Articular chondrocyte of knee joint (primary cell): ENCODE results near the gene ARID3C. TPM values are rescaled to one million over a fixed set of nuclear protein-coding genes. Genes with fewer than 3 reads are reported as not detected.

Experiments used
- small RNA-seq: library from RNA; depleted of rRNA; stranded (forward); fragments of <200 nt; gene quantifications from one replicate; pipeline ENCODE3, GENCODE V24; 2012
- total RNA-seq: library from RNA; depleted of rRNA; stranded (reverse); fragments of >200 nt; gene quantifications from 2 replicates; pipeline ENCODE4 v1.2.3, GENCODE V29; 2012

Gene ARID3C, protein sequence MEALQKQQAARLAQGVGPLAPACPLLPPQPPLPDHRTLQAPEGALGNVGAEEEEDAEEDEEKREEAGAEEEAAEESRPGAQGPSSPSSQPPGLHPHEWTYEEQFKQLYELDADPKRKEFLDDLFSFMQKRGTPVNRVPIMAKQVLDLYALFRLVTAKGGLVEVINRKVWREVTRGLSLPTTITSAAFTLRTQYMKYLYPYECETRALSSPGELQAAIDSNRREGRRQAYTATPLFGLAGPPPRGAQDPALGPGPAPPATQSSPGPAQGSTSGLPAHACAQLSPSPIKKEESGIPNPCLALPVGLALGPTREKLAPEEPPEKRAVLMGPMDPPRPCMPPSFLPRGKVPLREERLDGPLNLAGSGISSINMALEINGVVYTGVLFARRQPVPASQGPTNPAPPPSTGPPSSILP
- total RNA-seq, result 0.26 TPM in 1 of 2 replicates, not detected in the other

DNA sequence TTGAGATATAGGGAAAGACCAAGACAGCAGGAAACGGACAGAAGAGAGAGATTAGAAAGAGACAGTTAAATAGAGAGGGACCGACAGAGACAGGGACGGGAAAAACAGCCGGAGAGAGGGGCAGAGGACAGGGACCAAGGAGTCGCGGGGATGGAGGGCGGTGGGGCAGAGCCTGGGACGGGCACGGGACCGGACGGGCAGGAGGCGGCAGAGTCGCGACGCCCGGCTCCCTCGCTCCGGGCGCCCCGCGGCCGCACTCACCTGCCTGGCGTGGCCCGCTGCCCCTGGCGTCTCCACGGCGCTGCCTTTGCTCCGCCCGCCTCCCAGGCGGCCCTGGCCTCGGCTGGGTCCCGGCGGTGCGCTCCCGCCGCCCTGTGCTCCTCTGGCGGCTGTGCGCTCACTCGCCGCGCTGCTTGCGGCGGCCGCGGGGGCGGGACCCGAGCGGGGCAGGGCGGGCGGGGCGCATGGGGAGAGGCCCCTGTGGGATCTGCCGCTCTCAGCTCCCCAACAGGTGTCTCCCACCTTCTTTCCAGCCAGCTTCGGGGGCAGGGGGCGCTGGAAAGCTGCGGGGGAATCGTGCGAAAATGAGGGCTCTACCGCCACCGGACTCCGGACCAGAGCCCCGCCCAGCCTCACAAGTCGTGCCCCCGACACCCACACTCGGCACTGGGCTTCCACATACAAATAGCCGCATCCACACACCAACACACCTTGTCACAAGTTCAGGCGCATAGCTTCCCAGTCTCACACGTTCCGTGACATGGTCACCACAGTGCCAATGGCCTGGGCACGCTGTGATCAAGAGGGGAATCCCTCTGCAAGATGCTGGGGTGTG lies at the start of gene ARID3C:
Gene ARID3C (minus strand): TSS at position 411 of the 835 bp plus-strand sequence. CDS start 1,052 bp downstream, outside the sequence.

DNA sequence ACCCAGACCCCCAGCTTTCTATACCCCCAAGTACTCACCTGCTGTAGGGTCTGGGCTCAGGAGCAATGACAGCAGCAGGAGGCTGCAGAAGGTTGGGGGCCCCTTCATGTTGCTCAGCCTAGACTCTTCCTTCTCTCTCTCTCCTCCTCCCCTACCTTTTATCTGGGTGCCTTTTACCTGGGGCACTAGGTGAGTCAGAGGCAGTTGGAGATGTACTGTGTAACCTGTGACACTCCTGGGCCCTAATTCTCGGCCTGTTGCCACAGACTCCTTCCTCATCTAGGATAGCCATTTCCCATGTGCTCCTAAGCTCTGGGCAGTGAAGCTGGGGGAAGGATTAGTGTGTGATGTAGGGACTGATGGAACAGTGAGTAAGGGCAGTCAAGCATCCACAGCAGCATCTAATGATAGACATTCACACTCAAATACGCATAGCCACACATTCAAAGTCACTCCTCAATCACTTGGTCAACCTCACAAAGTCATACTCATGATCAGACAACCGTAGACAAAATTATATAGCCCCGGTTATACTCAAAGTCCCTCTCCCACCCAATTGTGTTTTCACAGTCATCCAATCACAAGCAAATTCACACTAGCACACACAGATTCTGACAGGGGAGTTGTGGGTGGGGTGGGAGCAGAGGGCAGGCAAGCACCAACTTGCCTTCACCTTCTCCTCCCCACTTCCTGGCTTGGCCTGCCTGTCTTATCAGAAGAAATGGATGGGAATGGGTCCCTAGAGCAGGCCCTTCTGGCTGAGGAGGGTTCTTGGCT lies 33.8 kb upstream of the ARID3C start, which contains the start of gene CCL27:
Gene CCL27 (minus strand): TSS at position 132 of the 777 bp plus-strand sequence. CDS start 24 bp downstream, at position 108.

DNA sequence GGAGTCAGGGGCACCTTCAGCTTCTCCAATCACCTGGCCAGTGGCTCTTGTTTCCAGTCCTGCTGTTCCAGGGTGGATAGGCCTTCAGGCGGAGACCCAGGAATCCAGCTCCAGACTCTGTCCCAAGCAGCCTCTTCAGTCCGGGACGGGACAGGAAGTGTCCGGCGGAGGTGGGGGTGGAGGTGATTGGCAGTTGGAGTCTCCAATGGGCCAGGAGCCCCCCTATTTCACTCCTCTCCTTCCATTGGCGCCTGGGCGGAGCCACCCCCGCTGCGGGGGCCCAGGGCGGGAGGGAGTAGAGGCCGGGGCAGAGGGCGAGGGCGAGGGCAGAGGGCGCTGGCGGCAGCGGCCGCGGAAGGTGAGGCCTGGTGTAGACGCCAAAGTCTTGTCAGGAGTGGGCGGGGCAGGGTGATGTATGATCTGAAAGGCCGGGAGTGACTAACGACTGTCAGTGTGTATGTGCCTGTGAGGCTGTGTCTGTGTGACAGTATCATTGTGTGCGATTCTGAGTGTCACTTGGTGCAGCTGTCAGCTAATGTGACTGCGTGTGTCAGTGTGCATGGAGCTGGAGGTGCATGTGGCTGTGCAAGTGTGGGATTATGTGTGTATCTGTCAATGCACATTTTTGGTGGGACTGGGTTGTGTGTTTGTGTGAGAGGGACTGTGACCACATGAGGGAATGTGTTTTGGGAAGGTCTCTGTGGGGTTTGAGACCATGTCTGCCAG lies 23.2 kb upstream of the ARID3C start, which contains the start of gene IL11RA:
Gene IL11RA (plus strand): TSS at position 310 of the 726 bp plus-strand sequence. CDS start 3,033 bp downstream, outside the sequence.

DNA sequence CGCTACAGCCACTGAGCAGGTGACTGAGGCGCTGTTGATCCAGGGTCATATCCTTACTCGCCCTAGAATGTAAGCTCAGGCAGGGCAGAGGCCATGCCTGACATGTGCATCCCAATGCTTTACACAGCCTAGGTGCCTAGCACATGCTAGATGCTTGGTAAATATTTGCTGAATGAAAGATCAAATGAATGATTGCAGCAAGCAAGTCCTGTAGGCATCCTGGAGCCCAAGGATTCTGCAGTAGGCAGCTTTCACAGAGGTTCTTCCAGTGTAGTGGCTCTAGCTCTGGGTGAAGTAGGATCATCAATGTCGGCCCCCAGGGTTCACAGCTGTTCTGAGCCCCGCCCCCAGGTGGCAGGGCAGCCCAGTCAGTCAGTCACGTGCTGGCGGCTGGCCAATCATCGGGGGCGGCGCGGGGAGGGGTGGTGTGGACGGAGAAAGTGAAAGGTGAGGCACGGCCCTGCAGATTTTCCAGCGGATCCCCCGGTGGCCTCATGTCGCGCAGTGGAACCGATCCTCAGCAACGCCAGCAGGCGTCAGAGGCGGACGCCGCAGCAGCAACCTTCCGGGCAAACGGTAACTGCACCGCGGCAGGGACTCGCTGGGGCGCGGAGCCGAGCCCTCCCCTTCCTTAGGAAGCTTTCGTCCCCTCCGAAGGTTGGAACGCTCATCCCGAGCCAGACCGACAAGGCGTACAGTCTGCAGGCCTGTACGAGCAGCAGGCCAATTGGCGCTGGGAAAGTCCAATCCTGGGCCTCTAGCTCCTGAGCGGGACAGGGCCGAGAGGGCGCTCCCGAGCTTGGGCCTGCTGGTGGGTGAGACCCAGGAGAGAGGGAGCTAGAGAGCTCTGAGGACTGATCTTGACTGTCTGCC lies 17.6 kb upstream of the ARID3C start, which contains the start of gene GALT:
Gene GALT (plus strand): TSS at position 465 of the 873 bp plus-strand sequence. CDS start 30 bp downstream, at position 495.

DNA sequence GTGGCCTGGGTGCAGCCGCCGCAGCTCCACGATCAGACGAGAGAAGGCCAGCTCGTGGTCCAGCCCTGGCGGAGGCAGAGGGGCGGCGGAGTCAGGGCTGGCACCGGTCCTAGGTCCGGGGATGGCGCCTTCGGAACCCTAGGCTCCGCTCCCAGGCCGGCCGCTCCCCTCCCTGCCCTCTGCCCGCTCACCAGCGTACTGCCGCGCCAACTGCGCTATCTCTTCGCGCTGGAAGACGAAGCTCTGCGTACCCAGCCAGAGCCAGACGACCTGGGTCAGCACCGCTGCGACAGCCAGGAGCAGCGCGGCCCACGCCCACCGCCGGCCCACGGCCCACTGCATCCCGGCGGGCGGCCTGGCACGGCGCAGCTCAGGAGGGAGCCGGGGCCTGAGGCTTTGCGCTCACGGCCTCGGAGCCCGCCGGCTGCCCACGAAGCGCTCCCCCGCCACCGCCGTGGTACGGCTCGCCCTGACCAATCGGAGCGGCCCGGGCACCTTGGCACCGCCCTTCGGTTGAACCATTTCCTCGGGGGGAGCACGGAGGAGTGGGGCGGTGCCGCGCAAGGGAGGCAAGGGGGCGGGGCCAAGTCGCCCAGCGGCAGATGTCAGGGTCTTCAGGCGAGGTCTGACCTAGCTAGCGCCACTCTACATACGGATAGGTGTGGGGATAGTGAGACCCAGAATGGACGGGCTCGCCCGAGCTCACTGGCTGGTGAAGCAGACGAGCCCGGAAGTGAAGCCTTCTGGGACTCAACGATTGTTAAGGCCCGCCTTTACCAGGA lies 8.7 kb upstream of the ARID3C start, which contains the start of gene SIGMAR1:
Gene SIGMAR1 (minus strand): TSS at position 432 of the 782 bp plus-strand sequence. CDS start 90 bp downstream, at position 342.

DNA sequence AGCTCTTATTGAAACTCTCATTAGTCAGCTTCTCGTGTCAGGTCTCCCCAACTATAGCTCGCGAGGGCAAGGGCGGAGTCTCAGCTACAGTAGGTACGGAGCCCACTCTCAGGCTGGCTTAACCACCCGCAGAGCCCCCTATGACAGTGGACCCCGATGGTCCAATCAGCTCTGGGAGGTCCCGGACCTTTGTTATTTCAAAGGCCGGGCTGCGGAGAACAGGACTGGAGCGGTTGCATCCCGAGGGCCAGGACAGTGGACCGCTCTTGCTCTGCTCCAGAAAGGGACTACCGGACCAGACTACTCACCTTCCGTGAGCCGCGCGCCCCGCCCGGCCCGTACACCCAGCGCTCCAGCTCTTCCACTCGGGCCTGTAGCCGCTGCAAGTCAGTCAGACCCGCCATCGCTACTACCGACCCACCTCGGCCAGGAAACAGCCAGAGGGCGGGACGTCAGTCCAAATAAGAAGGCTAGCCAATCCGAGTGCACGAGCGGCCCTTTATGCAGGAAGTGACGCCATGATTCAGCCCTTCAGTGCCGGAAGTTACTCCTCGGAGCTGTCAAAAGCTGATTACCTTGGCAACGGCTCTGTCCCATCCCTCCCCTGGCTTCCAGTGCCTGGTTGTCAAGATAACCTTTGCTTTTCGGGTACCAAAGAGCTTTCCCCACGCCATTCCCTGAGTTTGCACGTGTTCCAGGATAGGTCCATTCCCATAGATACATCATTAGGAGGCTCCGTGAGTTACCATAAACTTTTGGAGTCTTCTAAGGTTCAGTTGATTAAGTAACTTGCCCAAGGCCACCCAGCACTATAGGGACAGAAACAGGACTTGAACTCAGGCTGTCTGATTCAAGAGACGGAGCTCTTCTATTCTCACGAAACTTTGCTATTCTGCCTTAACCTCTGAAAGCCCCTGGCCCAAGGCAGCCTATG lies 8.5 kb downstream of the ARID3C start, which contains the start of gene DCTN3:
Gene DCTN3 (minus strand): TSS at position 435 of the 934 bp plus-strand sequence. CDS start 31 bp downstream, at position 404.

DNA sequence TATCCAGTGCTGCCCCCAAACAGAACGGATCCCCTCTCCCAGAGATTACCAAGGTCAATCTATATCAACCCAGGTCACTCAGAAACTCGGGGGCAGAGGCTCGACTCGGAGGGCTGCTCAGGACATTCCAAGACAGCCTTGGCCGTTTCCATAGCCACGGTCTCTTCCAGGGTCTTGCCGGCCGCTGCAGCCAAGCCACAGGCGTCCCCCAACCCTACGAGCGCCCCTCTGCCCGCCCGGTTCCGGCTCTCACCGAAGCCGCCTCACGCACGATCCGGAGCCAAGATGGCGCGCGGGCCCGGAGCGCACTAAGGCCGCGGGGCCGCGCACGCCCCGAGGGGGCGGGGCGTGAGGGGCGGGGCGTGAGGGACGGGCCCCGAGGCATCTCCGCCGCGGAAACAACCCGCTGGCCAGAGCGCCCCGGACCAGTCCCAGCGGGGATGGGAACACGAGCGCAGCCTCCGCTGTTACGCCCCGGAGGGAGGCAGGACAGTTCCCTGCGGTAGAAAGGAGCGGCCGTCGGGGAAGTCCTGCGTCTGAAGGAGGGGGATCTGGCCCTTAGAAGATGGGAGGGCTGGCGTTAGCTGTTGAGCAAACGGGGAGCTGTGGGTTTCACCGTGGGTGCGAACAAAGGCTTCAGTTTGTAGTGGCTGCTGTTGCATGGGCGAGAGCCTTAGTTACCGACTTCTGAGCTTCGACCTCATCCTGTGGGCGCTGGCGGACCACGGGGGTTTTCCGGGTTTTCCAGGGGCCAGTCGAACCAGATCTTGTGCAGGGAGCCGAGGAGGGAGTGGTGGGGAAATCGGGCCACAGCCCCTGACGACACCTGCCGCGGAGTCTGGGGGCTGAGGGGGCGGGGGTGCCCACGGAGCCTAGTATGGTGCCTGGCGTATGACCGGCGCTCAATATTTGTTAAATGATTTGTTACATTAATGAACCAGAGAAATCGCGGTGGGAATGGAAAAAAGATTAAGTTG lies 16.8 kb downstream of the ARID3C start, which contains the start of gene RPP25L:
Gene RPP25L (minus strand): TSS at position 287 of the 977 bp plus-strand sequence. CDS start 801 bp downstream, outside the sequence.

DNA sequence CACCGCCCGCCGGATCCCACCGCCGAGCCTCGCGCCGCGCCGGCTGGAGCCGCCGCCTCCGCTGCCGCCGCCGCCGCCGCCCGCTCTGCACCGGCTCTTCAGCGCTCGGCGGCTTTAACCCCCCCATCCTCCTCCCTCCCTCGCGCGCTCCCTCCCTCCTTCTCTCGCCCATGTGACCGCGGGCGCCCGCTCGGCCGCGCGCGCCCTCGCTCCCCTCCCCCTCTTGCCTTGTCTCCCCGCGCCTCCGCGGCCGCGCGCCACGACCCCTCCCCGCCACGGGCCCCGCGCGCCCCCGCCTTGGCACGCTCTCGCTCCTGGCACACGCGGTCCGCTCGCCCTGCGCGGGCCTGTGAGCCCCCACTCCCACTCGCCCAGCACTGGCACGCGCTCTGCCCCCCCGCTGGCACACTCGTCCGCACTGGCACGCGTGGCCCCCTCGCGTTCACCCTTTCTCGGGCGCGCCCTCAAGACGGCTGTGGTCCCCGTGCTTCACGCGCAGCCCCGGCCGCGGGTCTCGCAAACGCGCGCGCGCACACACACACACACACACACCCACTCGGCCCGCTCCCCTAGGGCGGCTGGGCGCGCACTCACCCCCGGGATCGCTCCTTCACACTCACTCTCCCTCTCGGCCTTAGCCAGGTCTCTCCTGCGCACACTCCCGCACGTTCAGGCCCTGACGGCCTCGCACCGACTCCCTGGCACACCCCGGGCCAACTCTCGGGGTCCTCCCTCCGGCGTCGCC lies 39.1 kb downstream of the ARID3C start, which contains the start of gene CNTFR:
Gene CNTFR (minus strand): TSS at position 89 of the 745 bp plus-strand sequence. CDS start 20,743 bp downstream, outside the sequence.

Small RNAs within 50 kb of the gene (small RNA-seq; reads per million reads assigned to genes)
- not detected for gene CCL27

Other genes with a start within 250 kb of the ARID3C start
- gene FAM219A, start 170.5 kb downstream of the ARID3C start, total RNA-seq, result 6.6 and 7.7 TPM in 2 replicates
- gene DNAI1, start 170.3 kb downstream of the ARID3C start, total RNA-seq, result 0.26 TPM in 1 of 2 replicates, not detected in the other
- gene ENHO, start 106.1 kb downstream of the ARID3C start, total RNA-seq, result 0.32 and 0.39 TPM in 2 replicates
- gene CNTFR, start 39.3 kb downstream of the ARID3C start, total RNA-seq, result not detected in 2 replicates
- 11.8 and 14.4 TPM in 2 replicates for gene RPP25L, start 17.0 kb downstream of the ARID3C start, total RNA-seq
- gene DCTN3, start 8.6 kb downstream of the ARID3C start, total RNA-seq, result 85.2 and 99.0 TPM in 2 replicates
- 57.5 and 61.2 TPM in 2 replicates for gene SIGMAR1, start 8.7 kb upstream of the ARID3C start, total RNA-seq
- gene GALT, start 17.6 kb upstream of the ARID3C start, total RNA-seq, result 29.6 and 37.5 TPM in 2 replicates
- 34.2 and 40.5 TPM in 2 replicates for gene IL11RA, start 23.1 kb upstream of the ARID3C start, total RNA-seq
- 0.32 TPM in 1 of 2 replicates, not detected in the other for gene CCL27, start 33.6 kb upstream of the ARID3C start, total RNA-seq
- not detected in 2 replicates for gene CCL19, start 62.2 kb upstream of the ARID3C start, total RNA-seq
- gene CCL21, start 81.1 kb upstream of the ARID3C start, total RNA-seq, result not detected in 2 replicates